Brain pericyte (primary cell): ENCODE measurements around the gene TMIGD3.

Source experiments
- DNase-seq: peaks from one replicate; pipeline ENCODE4 v3.0.0-alpha.2; 2012; ENCODE audit warnings: low read depth, low spot score

The TMIGD3 gene

DNA sequence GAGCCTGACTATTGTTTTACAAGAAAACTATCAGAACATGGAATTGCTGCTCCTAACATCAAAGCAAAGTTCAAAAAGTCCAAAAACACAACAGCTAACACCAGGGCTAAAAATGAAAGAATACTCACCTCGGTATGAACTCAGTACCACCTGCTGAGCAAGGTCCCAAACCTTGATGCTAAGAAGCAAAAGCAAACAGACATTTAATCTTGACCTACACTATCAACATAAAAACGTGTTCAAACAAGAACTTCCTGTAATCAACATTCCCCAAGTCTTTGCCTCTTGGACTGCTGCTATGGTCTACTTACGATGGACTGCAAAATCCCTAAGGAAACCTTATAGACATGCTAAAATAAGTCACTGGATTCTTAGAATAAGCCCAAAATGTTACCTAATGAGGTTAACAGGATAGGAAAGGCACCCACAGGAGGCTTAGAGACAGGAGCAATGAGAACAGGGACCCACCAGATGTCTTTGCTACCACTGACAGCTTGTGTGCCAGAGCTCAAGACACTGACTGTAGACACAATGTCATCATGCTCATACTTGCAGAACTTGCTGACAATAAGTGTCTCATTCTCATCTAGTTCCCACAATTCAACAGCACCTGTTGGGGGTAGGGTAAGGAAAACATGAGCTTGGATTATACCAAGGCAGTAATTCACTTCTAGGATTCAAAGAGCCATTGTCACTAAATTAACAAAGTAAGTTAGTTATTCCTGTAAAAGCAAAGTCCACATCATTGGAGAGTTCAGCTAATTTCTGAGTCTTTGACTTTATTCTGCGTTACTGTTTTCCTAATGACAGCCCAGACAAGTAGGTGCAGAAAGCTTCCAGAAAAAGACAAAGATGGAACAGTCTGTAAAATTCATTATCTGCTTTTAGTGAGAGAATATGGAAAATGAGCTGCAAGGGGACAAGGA is 56.2 kb downstream of the TMIGD3 start:
- no peak for DNase-seq

DNA sequence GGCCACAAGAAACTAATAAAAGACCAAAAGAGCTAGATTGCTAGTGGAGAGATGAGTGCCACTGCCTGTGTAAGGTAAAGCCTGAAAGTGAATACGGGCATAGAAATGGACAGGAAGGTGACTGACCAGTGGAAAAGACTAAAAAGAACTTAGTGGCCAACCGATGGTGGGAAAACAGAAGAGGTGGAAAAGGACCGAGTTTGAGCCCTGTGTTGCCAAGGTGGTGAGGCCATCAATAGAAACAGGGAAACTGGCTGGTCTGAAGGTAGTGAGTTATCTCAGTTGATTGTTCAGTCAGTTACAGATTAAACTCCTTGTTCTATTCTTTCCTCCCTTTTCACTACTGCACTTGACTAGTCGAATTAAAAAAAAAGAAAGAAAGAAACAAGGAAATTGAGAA is 56.9 kb downstream of the TMIGD3 start:
- no peak for DNase-seq

DNA sequence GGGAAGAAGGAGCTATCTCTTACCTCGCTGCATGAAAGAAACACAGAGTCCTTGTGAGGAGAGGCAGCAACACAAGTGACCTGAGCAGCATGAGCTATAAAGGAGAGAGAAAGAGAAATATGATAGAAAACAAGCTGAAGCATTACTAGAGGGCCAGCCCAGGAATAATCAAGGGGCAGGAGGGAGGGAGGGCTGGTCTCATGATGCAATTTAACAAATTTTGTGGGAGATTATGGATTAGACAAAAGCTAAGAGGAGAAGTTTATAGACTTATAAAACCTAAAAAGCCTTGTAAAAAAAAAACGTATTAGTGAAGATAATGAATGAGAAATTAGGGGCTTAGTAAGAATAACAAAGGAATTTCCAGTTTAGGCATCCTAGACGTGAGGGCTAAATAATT is 59.4 kb downstream of the TMIGD3 start:
- no peak for DNase-seq

DNA sequence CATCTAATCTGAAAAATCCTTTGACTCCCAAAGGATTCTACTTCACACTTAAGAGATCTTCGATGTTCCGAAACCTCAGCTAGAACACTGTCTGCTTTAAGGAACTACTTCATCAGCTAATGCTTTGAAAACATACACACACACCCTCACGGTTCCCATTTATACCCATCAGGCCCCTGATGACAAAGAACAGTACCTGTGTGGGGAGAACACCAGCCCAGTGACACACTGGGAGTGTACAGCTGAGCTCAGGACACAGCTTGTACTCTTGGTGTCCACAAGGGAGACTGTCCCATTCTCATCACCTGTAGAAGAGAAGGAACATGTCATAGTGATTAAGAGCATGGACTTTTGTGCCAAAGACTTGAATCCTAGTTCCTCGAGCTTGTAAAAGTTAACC is 61.0 kb downstream of the TMIGD3 start:
- no peak for DNase-seq

DNA sequence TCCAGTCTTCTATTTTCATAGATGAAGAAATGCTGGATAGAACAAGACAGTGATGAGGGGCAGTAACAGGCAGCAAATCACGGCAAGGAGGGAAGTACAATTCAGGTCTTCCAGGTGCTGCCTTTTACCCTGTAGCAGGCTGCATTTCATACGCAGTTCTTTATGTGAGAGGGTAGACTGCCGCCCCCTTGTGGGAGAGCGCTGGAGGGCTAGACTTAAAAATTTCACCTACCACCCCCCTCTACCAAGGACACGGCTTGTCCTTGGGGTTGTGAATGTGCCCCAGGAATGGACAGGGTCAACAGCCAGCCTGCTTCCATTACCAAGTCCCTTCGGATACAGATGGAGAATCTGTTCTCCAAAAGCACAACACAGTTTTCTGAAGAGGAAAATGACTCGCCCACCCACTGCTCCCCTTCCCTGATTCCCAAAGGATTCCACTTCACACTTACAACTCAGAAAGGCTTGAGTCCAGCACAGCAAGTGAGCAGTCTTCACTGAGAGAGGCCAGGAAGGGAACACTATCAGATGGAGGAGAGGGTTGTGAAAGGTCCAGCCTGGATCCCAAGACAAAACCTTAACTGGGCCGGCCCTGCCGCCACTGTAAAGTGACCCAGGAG is 61.8 kb downstream of the TMIGD3 start:
- no peak for DNase-seq

DNA sequence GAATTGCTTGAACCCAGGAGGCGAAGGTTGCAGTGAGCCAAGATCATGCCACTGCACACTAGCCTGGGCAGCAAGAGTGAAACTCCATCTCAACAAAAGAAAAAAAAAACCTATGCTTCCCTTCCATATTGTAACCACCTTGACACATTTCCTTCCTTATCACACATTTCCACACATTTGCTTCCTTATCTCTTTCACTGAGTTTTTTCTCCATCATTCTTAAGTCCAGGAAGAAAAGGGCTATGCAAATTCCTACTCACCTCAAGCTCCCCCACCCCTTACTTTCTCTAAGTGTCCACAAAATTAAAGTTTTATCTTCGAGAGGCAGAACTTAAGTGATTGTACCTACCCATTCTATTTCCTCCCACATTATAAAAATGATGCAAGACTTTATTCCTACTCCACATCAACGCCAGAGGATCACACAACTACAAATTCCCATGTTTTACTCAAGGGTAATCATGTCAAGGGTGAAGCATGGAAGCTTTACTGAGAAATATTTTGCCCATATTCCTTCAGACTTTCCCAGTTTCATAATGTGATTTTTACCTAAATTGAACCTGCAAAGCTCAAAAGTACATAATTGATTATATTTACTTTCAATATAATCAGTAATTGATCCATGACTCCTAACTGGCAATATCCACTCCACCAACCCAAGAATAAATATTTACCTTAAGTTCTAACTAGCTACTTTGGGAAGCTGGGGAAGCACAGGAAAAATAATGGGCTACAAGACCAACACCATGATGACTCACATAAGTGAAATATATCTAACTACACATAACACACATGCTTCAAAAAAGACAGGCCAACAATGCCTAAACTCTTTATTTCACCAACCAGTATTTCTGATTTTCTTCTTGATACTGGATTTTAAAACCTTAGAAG is 63.7 kb downstream of the TMIGD3 start:
- no peak for DNase-seq

DNA sequence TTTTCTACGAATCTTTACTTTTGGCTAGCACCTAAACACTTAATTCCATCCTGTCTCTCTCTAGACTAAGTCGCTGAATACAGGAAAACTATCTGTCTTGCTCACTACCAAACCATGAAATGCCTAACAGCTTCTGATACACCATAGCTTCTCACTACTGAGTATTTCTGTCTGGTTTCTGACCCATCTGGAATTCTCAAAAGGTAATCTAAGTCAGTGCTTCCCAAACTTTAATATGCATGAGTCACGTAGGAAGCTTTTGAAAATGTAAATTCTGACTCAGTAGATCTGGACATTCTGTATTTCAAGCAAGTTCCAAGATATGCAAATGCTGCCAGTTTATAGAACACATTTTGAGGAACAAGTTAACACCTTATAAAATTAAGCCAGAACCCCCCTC is 66.7 kb downstream of the TMIGD3 start:
- DNase-seq: no peak
